ENCODE data around the gene KIF27.
"Not testable (repeated sequence)": the region's sequence is repeated elsewhere in the genome, so short reads cannot be mapped to it uniquely, and the experiment has no call there.

The KIF27 gene

DNA sequence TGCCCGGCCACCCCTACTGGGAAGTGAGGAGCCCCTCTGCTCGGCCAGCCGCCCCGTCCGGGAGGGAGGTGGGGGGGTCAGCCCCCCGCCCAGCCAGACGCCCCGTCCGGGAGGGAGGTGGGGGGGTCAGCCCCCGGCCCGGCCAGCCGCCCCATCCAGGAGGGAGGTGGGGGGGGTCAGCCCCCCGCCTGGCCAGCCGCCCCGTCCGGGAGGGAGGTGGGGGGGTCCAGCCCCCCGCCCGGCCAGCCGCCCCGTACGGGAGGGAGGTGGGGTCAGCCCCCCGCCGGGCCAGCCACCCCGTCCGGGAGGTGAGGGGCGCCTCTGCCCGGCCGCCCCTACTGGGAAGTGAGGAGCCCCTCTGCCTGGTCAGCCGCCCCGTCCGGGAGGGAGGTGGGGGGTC lies 116.8 kb downstream of the KIF27 start:
- not testable (repeated sequence) for DNase-seq

DNA sequence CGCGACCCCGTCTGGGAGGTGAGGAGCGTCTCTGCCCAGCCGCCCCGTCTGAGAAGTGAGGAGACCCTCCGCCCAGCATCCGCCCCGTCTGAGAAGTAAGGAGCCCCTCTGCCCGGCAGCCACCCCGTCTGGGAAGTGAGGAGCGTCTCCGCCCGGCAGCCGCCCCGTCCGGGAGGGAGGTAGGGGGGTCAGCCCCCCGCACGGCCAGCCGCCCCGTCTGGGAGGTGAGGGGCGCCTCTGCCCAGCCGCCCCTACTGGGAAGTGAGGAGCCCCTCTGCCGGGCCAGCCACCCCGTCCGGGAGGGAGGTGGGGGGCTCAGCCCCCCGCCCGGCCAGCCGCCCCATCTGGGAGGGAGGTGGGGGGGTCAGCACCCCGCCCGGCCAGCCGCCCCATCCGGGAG lies 117.3 kb downstream of the KIF27 start:
- not testable (repeated sequence) for DNase-seq

DNA sequence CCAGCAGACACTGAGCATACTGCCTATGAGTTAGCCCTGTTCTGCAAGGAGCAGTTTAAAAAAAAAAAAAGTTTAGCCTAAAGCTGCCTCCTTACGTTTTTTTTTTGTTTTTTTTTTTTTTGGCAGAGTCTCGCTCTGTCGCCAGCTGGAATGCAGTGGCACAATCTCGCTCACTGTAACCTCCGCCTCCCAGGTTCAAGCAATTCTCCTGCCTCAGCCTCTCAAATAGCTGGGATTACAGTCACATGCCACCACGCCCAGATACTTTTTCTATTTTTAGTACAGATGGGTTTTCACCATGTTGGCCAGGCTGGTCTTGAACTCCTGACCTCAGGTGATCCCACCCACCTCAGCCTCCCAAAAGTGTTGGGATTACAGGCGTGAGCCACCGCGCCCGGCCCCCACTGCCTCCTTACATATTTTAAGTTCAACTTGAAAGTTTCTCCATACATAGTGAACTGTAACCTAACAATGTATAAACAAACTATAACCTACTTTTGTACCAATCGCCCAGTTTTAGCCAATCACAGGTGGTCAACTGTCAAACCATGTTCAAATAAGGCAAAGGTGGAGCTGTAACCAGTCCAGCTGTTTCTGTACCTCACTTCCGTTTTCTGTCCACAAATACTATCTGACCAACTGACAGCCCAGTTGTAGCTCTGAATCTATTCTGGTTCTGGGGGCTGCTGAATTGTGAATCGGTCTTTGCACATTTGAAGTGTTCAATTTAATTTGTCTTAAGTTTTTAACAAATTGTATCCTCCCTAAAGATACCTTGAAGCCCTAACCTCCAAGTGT lies 120.8 kb downstream of the KIF27 start:
- no peak for DNase-seq

DNA sequence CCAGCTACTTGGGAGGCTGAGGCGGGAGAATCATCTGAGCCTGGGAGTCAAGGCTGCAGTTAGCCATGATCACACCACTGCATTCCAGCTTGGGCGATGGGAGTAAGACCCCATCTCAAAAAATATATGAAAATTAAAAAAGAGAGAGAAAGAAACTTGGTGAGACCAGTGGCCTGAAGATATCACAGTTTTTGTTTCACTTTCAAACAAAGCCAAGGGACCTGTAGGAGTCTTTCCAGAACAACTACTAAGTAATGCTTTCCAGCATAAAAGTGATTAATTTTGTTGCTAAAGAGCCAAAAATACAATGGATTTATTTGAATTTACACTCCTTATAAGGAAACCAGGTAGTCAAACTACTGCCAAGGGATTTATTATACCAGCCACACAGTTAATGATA lies 127.2 kb downstream of the KIF27 start:
- DNase-seq = no peak

DNA sequence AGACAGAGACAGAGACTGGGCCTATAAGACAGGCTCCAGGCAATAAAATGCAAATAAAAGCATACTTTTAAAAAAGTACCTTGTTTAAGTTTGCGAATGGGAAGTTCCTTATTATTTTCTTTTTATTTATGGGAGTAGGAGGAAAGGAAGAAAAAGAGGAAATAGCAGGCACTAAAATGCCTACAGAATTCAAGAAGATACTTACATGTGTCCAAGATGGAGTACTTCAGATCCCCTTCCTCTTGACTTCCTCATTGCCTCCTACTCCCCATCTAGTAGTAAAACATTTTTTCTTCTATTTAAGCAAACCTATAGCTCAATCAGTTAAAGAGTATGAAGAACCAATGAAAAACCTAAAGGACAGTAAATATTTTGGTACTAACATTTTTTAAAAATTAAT lies 128.5 kb downstream of the KIF27 start:
- DNase-seq = no peak

Data from CD4-positive, alpha-beta T cell treated with Interleukin-17A for 4 hours (primary cell).